Right lung (tissue), 5 donors: ENCODE data around the gene MRE11. TPM values are rescaled to one million over a fixed set of nuclear protein-coding genes. Genes with fewer than 3 reads are reported as not detected.
A peak's percentile ranks its signal among the peaks of the same experiment; 100 is the strongest.
"Not testable (repeated sequence)": the region's sequence is repeated elsewhere in the genome, so short reads cannot be mapped to it uniquely, and the experiment has no call there.

Source experiments
- DNase-seq, 2 donors: peaks; one replicate each; pipeline ENCODE4 v3.0.0-alpha.2; 2013
- polyA plus RNA-seq, 5 donors: library from polyadenylated mRNA; unstranded; fragments of 120-200 nt; gene quantifications; one replicate each; pipeline versions ENCODE4 v1.2.1 to v1.2.3, GENCODE V29; 2013; ENCODE audit warnings: inconsistent platforms in 1 of 5, low replicate concordance in 1 of 5; ENCODE audit not compliant: insufficient read length in 5 of 5, insufficient read depth in 1 of 5

MRE11 gene
- polyA plus RNA-seq, 5 donors = 22.6 to 62.0 (median 33.3) TPM

DNA sequence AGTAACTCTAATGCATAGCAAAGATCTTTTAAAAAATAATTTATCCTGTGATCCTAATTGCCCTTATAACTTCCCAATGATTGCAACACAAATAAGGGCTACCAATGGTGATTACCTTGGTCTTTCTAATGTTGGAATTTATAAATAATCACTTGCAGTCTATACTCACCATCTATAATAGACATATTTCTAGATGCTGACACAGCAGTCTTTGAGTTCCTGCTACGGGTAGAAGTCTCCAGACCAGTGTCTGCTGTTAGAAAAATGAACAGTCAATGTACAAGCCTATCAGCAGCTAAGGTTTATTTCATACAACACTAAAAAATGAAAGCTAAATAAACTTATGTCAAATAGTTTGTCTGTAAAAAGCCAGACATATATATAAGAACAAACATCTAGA is 48.0 kb downstream of the MRE11 start:
- no peak for DNase-seq

DNA sequence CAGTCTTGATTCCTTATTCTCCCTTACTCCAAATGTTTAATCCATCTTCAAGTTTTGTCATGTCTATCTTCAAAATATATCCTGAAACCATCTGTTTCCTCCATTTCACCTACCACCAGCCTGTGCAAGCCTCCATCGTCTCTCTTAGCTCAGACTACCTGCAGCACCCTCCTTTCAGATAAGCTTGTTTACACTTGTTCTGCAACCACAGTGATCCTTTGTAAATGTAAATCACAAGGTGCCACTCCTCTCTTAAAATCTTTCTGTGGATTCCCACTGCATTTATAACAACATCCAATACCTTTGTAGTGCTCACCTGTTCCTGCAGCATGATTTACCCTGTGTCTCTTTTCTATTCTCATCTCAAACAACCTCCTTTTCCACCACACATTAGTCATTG is 60.6 kb downstream of the MRE11 start:
- DNase-seq = no peak

DNA sequence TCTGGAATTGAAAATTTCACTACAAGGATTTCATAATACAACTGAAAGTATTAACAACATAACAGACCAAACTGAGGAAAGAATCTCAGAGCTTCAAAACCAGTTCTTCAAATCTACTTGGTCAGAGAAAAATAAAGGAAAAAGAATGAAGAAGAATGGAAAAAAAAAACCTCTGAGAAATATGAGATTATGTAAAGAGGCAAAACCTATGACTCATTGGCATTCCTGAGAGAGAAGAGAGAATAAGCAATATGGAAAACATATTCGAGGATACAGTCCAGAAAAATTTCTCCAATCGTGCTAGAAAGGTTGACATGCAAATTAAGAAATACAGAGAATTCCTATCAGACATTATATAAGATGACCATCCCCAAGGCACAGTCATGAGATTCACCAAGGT is 69.0 kb downstream of the MRE11 start:
- no peak for DNase-seq

DNA sequence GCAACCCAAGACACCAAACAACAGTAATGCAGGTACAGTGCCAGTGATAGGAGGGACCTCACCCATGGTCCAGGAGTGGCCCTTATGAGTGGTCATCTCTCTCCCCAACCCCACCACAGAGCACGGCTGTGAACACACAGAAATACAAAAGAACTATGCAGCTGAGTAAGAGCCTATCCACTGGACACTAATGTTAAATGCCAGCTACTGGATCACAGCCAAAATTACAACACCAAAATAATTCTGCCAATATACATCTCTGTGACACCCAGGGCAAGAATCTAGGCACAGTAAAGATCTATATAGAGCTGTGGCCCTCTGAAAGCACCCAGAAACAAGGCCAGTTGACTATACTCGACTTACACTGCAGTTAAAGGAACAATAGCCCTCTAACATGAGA is 69.6 kb downstream of the MRE11 start:
- DNase-seq = no peak

DNA sequence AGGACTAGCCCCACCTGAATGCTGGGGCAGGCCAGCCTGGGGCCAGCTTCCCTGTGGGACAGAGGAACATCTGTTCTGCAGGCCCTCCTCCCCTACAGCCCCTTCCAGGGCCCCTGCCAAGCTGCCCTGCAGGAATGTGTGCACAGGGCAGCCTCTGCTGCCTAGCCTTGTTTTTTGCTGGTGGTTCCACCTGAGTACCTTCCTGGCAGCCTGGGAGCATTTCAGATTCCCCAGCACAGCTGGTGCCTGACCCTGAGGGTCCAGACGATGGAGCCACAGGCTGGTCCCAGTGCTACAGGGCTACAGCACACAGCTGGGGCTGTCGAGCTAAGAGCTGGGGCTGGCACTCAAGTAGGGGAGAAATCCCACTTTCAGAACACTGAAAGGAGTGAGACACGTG is 70.1 kb downstream of the MRE11 start:
- DNase-seq = no peak

DNA sequence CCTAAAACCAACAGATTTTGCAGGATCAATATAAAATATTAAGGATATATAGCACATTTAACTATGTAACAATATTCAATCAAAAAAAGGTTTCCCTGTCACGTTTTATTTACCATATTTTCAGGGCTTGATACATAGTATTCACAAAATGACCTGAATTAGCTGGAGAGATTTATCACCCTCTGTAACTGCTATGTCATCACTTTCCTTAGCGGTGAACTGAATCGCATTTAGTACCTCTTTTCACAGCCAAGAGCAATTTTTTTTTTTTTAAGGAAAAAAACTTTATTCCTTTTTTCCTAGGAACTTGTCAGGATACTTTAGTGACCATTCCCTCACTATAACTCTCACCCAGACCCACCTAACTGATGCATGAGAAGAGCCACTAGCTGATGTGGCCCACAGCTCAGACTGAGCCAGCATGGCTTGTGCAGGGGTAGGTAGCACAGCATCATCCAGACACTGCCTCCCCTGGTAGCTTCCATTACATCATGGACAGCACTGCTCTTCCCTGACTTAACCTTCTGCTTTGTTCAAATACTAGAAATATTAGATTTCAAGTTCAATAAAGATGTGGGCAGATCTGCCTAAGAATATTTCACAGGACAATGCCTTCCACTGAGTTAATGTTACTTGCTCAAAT is 75.4 kb downstream of the MRE11 start:
- no peak for DNase-seq

DNA sequence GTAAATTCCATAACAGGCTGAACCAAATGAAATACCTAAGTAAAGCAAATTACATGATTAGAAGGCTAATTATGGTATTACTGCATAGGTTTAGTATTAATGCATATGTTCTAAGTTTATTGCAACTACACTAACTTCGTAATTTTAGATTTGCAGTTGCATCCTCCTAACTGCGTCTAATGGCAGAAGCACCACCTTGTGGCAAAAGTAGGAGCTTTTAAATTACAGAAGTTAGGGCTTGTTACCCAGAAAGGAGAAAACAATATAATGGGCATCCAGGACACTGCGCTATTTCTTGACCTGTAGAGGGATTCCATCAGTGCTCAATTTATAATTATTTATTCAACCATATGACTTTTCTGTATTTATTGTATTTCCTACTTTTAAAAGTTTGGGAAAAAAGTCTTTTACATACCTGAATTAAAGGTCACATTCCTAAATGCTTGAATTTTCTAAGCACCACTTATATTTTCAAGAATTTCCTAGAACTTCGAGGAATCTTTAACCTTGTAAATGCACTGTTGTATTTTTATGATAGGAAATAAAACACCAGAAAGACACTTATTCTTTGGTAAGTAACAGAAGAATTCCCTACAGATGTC is 76.2 kb downstream of the MRE11 start:
- peak; percentile 24 to 29 for DNase-seq

DNA sequence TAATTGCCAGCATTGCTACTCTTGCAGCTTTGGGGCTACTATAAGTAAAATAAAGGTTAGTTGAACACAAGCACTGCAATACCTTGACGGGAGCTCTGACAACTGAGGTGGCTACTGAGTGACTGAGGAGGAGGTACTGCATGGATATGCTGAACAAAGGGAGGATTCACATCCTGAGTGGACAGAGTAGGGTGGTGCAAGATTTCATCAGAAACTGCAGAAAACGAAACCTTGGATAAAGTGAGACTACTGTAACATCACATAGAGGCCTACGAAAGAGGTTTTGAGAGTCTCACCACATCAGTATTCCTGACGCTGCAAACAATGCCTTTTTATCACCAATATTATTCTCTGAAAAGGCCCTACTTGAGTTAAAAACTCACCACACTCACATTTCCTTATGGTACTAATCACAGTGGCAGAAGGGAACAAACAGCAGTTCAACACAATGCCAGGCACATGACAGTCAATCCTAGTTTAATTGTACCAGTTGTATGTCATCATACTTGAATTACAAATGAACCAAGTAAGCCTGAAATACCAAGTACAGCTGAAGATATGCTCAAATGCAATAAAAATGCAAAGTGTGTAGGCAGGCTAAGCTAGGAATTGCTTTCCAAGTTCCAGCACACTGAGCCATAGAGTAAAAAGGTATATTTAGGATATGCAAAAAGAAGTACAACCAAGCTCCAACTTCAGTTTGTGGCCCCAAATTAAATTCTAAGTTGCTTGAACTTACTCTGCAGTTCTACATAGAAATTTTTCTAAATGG is 88.4 kb downstream of the MRE11 start:
- DNase-seq = no peak

DNA sequence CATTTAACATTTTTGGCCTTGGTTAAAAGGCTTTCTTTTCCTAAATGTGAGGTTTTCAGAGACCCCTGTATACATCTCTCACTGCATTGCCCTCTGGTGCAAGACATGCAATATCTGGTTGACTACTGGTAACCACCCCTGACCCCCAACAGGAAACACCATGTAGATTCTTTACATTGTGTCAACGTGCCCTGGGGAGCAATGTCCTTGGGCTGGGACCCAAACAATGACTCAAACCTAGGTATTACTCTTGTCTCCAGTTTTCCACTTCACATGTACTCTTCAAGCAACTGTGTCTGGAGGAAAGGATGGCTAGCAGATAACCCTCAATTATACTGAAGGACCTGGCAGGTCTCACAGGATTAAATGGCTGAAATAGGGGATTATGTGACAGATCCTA is 91.3 kb downstream of the MRE11 start:
- DNase-seq = no peak

DNA sequence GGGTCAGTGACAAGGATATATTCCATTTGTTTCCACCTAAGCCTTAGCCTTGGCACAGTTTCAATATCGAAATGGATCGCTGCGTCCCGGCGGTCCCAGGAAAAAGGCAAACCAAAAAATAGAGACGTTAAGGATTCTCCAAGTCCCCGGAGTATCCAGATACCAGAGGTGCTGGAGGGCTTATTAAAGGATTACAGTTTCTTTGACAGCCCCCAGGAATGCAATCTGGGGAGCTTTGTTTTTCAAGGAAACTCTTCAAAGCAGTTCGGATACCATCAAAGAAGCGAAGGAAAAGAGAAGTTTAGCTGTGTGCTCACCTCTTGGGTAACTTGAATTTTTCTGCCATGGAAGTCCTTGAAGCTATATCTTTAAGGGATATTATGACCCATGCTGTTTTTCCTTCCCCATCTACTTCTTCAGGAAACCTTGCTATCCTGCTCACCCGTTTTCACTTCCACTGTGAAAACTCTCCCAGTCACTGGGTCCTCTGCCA is 91.8 kb downstream of the MRE11 start:
- no peak for DNase-seq

DNA sequence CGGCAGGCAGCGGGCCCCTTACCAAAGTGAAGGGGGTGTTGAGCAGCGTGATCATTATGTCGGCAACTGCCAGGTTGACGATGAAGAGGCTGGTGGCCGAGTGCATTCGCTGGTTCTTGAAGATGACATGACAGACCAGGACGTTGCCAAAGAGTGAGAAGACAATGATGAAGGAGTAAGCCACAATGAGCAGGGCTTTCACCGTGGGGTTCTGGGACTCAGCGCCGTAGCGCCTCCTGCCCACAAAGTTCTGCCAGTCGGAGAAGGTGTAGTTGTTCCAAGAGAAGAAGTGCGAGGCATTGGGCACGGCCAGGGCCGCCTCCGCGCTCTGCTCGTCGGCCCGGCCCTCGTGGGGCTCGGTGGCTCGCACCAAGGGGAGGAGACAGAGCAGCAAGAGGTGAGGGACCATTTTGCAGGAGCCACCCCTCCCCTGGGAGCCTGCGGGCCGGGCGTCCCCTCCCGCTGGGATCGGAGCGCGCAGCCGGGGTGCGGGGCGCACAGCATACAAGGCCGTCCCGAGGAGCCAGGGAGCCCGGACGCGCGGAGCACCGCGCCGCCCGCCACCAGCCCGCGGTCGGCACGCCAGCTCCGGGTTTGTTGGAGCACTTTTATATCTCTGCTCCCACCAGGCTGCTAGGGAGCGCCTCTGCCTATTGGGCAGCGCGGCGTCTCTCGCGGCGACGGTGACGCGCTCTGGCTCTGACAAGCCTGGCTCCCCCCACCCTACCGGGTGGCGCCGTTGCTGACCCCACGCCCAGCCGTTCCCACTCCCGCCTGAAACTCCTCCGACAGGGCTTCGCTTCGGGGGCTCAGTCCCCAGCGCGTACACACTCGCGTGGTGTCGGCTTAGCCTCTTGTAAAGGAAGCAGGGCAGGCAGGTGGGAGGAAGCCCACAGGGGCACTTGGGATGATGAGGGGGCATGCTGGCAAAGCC is 92.5 kb downstream of the MRE11 start, which contains the start of gene GPR83:
Gene GPR83 (minus strand): TSS at position 581 of the 934 bp plus-strand sequence. CDS start 172 bp downstream, at position 409.
- peak; percentile 25 to 34 for DNase-seq

DNA sequence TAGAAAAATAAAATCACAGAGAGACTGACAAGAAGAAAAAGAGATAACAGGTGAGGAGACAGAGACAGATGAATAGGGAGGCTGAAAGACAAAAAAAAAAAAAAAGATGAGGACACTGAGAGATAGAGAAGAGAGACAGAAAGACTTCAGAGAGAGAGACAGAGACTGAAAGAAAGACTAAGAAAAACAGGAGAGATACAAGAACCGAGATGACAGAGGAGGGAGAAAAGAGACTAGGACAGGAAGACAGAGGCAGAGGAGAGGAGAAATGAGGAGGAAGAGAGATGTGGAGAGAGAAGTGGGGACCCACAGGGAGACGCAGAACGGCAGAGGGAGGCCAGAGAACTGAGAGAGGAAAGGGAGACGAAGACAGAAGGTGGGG is 93.2 kb downstream of the MRE11 start:
- DNase-seq = no peak

DNA sequence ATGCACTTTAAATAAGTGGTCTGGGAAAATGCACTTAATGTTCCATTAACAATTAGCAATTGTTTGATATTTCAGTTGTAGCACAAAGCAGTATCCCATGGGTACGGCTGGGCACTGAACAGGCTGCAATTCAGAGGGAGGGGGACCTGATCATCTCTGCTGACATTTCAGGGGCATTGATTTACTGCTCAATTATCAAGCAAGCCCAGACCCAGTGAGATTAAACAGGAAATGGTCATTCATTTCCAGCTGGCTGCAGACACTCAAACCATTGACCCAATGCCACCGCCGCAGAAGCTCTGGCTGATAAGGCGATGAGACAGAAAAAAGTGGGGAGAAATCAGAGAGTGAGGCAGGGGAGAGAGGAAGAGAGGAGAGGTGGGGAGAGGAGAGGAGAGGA is 93.6 kb downstream of the MRE11 start:
- no peak for DNase-seq

DNA sequence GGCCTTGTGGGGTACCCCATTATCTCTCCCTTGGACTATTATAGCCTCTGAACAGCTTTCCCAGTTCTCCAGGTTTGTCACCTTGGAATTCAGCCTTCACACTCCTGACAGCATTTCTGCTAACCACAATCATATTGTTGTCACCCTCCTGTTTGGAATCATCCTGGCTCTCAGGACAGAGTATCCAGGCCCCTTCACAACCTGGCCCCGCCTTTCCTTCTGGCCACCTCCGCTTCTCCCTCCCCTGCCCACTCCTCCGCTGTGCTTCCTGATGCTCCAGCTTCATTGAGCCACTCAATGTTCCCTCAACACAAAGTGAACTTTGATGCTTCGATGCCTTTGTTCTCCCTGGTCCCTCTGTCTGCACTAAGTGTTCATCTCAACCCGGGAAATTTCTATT is 95.5 kb downstream of the MRE11 start:
- no peak for DNase-seq

DNA sequence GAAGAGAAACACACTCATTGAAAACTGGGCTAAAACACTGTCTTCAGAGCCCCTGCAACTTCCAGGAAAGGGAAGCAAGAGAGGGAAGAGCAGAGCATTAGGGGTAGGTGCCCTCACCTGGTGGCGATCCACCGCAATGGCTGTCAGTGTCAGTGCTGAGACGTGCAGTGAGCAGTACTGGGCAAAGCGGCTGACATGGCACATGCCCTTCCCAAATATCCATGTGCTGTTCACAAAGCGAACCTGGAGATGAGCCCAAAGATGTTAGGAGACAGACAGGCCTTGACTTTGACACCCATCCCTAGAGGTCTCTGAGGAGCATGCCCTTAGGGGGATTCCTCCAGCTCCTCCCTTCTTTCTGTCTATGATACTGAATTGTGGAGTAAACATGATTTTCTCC is 97.4 kb downstream of the MRE11 start:
- DNase-seq = no peak

DNA sequence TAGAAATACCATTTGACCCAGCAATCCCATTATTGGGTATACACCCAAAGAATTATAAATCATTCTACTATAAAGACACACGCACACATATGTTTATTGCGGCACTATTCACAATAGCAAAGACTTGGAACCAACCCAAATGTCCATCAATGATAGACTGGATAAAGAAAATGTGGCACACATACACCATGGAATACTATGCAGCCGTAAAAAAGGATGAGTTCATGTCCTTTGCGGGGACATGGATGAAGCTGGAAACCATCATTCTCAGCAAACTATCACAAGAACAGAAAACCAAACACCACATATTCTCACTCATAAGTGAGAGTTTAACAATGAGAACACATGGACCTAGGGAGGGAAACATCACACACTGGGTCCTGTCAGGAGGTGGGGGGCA is 101.7 kb downstream of the MRE11 start:
- DNase-seq = not testable (repeated sequence)

DNA sequence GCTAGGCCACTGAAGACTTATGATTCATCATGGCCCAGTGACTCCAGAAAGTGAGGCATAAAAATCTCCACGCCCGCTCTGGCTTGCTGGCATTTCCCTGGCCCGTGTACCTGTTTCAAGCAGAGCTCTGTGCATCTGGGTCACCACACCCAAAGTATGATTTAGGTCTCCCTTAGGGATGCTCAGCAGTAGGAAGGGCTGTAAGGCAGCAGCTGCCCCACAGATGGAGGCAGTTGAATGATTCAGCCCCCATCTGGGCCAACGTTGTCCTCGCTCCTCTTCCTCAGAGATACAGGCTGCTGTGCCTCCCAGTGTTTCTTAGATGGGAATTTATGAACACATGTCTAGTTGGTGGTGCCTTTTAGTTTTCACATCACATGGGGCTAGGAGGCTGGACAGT is 114.0 kb downstream of the MRE11 start:
- no peak for DNase-seq

DNA sequence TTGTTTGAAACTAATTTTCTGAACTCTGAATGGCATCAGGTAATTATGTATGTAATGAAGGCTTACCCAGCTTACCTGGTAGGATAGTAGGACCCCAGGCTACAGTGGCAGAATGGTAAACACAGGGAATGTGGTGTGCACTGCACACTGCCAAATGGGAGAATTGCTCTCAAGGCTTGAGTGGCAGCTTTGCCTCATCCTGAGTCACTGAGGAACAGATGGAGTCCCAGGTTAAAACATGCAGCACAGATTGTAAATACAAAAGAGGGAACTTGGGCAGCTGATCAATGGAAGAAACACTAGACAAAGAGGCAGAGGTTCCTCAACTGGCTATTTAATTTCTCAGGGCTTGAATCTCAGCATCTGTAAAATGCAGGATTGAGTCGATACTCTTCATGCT is 116.8 kb downstream of the MRE11 start:
- DNase-seq = no peak

DNA sequence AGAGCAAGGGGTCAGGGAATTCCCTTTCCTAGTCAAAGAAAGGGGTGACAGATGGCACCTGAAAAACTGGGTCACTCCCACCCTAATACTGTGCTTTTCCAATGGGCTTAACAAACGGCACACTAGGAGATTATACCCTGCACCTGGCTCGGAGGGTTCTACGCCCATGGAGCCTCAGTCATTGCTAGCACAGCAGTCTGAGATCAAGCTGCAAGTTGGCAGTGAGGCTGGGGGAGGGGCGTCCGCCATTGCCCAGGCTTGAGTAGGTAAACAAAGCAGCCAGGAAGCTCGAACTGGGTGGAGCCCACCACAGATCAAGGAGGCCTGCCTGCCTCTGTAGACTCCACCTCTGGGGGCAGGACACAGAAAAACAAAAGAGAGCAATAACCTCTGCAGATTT is 123.1 kb downstream of the MRE11 start:
- DNase-seq = not testable (repeated sequence)
